H1 (cell line): ENCODE measurements around the gene TAX1BP3. TPM values are rescaled to one million over a fixed set of nuclear protein-coding genes. Genes with fewer than 3 reads are reported as not detected.

Source experiments
- CTCF ChIA-PET: fragments of 300-600 bp; sonication (Branson Sonifier 250); formaldehyde crosslinking; loops from one replicate; lab custom pipeline; 2021; ENCODE audit not compliant: partially characterized antibody; lab: Charles Lee
- POLR2A ChIA-PET: fragments of 300-600 bp; sonication (Branson Sonifier 250); formaldehyde crosslinking; loops from one replicate; lab custom pipeline; 2021; ENCODE audit warnings: inconsistent platforms; ENCODE audit not compliant: partially characterized antibody; lab: Charles Lee
- DNase-seq, 2 experiments: peaks; one replicate each; pipeline versions ENCODE4 v3.0.0 to v3.0.0-alpha.2; 2010 to 2022; ENCODE audit warnings: low spot score in 2 of 2, low read depth in 1 of 2, mixed read lengths in 1 of 2
- FAIRE-seq: peaks from 2 replicates; lab custom pipeline; 2011; peaks lifted over from hg19 to GRCh38; lab: Jason Lieb, UNC
- H2AFZ ChIP-seq: 2 replicates; pipeline ENCODE4 v1.8.1; 2012; ENCODE audit warnings: low read length, inconsistent platforms
- H2AK5ac ChIP-seq: 2 replicates; pipeline ENCODE4 v1.6.1; 2013; ENCODE audit warnings: low read depth, low read length
- H2BK120ac ChIP-seq: replicated peaks from 2 replicates; pipeline ENCODE3; 2013; ENCODE audit warnings: low read depth, low read length, inconsistent platforms
- H2BK12ac ChIP-seq: 2 replicates; pipeline ENCODE4 v1.6.1; 2013; ENCODE audit warnings: low read depth, low read length
- H2BK15ac ChIP-seq: 2 replicates; pipeline ENCODE4 v1.6.1; 2013; ENCODE audit warnings: low read length
- H2BK20ac ChIP-seq: 2 replicates; pipeline ENCODE4 v1.6.1; 2013; ENCODE audit warnings: low read length
- H2BK5ac ChIP-seq: 2 replicates; pipeline ENCODE4 v1.6.1; 2013; ENCODE audit warnings: low read depth, low read length
- H3K14ac ChIP-seq: 2 replicates; pipeline ENCODE4 v1.6.1; 2013; ENCODE audit warnings: inconsistent platforms; ENCODE audit not compliant: insufficient read length
- H3K18ac ChIP-seq: 2 replicates; pipeline ENCODE4 v1.6.1; 2013; ENCODE audit warnings: low read length; ENCODE audit errors: extremely low read depth
- H3K23ac ChIP-seq: 2 replicates; pipeline ENCODE4 v1.6.1; 2013; ENCODE audit warnings: inconsistent platforms; ENCODE audit not compliant: insufficient read length
- H3K23me2 ChIP-seq: 2 replicates; pipeline ENCODE4 v1.6.1; 2013; ENCODE audit warnings: low read depth, low read length
- H3K27ac ChIP-seq: 2 replicates; pipeline ENCODE4 v1.6.1; 2011; ENCODE audit warnings: low read depth, low read length, inconsistent platforms
- H3K27me3 ChIP-seq, 4 experiments: replicated peaks in 1 of 4; 1 replicate in 1 of 4; 2 replicates in 3 of 4; pipeline versions ENCODE4 v1.6.1 to v1.8.1; 2011 to 2013; ENCODE audit warnings: low read length in 3 of 4, mild to moderate bottlenecking in 3 of 4, inconsistent platforms in 2 of 4, mixed read lengths in 2 of 4, moderate library complexity in 1 of 4; ENCODE audit not compliant: control insufficient read depth in 3 of 4, insufficient read depth in 3 of 4; ENCODE audit errors: extremely low read depth in 1 of 4
- H3K36me3 ChIP-seq, 4 experiments: 2 replicates each; pipeline versions ENCODE4 v1.6.1 to v1.8.1; 2011 to 2013; ENCODE audit warnings: mild to moderate bottlenecking in 4 of 4, low read length in 3 of 4, moderate library complexity in 2 of 4, control low read depth in 1 of 4, inconsistent platforms in 1 of 4; ENCODE audit not compliant: insufficient read depth in 4 of 4, control insufficient read depth in 2 of 4
- H3K4ac ChIP-seq: replicated peaks from 2 replicates; pipeline ENCODE3; 2013; ENCODE audit warnings: low read length, low read depth, mixed read lengths, inconsistent platforms; ENCODE audit not compliant: insufficient read length
- H3K4me1 ChIP-seq, 4 experiments: replicated peaks in 1 of 4; 1 replicate in 1 of 4; 2 replicates in 3 of 4; pipeline versions ENCODE4 v1.6.1 to v1.8.1; 2011 to 2013; ENCODE audit warnings: low read length in 3 of 4, inconsistent platforms in 2 of 4, mixed read lengths in 1 of 4; ENCODE audit not compliant: insufficient read depth in 4 of 4, control insufficient read depth in 3 of 4
- H3K4me2 ChIP-seq, 2 experiments: 2 replicates each; pipeline versions ENCODE4 v1.6.1 to v1.8.1; 2011 to 2013; ENCODE audit warnings: low read depth in 2 of 2, low read length in 2 of 2, control low read depth in 1 of 2, inconsistent platforms in 1 of 2, mild to moderate bottlenecking in 1 of 2; ENCODE audit not compliant: insufficient read depth in 1 of 2
- H3K4me3 ChIP-seq, 4 experiments: fragments of 200-600, 300-600 bp in 1 of 4; sonication (generic), shearing (Covaris generic), sonication (Bioruptor Twin) in 1 of 4; 2 replicates each; pipeline versions ENCODE4 v1.5.1 to v1.8.1; 2011 to 2016; ENCODE audit warnings: low read length in 4 of 4, low read depth in 3 of 4, control low read depth in 2 of 4, inconsistent platforms in 2 of 4, mild to moderate bottlenecking in 2 of 4, mixed read lengths in 1 of 4, moderate library complexity in 1 of 4; ENCODE audit not compliant: insufficient read depth in 2 of 4; ENCODE audit errors: extremely low read depth in 1 of 4
- H3K56ac ChIP-seq: replicated peaks from 2 replicates; pipeline ENCODE3; 2013; ENCODE audit warnings: low read depth, mild to moderate bottlenecking, mixed read lengths, low read length, inconsistent platforms; ENCODE audit not compliant: insufficient read length
- H3K79me1 ChIP-seq: 2 replicates; pipeline ENCODE4 v1.6.1; 2013; ENCODE audit warnings: low read depth, low read length, control low read depth
- H3K79me2 ChIP-seq, 2 experiments: 2 replicates each; pipeline versions ENCODE4 v1.6.1 to v1.8.1; 2012 to 2013; ENCODE audit warnings: low read length in 2 of 2, mild to moderate bottlenecking in 2 of 2, inconsistent platforms in 1 of 2; ENCODE audit not compliant: insufficient read depth in 2 of 2, control insufficient read depth in 1 of 2
- H3K9ac ChIP-seq, 4 experiments: replicated peaks in 1 of 4; 1 replicate in 1 of 4; 2 replicates in 3 of 4; pipeline versions ENCODE4 v1.6.1 to v1.8.1; 2011 to 2013; ENCODE audit warnings: low read depth in 3 of 4, low read length in 3 of 4, control low read depth in 2 of 4, mild to moderate bottlenecking in 2 of 4, moderate library complexity in 2 of 4, inconsistent platforms in 1 of 4; ENCODE audit errors: extremely low read depth in 1 of 4
- H3K9me3 ChIP-seq, 2 experiments: 2 replicates each; pipeline versions ENCODE4 v1.6.1 to v1.8.1; 2012 to 2013; ENCODE audit warnings: mild to moderate bottlenecking in 2 of 2, moderate library complexity in 2 of 2, control low read depth in 1 of 2, inconsistent platforms in 1 of 2, low read depth in 1 of 2, low read length in 1 of 2, mixed read lengths in 1 of 2; ENCODE audit not compliant: insufficient read depth in 2 of 2
- H4K20me1 ChIP-seq, 2 experiments: replicated peaks in 1 of 2; 2 replicates each; pipeline versions ENCODE3 to v1.8.1; 2011 to 2013; ENCODE audit warnings: inconsistent platforms in 2 of 2, low read length in 2 of 2, mild to moderate bottlenecking in 1 of 2; ENCODE audit not compliant: insufficient read depth in 2 of 2, control insufficient read depth in 1 of 2
- H4K5ac ChIP-seq: 2 replicates; pipeline ENCODE4 v1.6.1; 2013; ENCODE audit warnings: low read length, low read depth, mixed read lengths, inconsistent platforms; ENCODE audit not compliant: insufficient read length
- H4K8ac ChIP-seq: 2 replicates; pipeline ENCODE4 v1.8.0; 2013; ENCODE audit warnings: mild to moderate bottlenecking, moderate library complexity, low read length, inconsistent platforms; ENCODE audit not compliant: insufficient read depth; ENCODE audit errors: extremely low read depth
- H4K91ac ChIP-seq: replicated peaks from 2 replicates; pipeline ENCODE3; 2013; ENCODE audit warnings: low read length, mixed read lengths, inconsistent platforms; ENCODE audit not compliant: insufficient read length
- BRCA1 ChIP-seq: IDR thresholded peaks from 2 replicates; pipeline ENCODE4 v1.6.1; 2012; ENCODE audit warnings: low read depth, low read length, improper control_type of control experiment
- CEBPB ChIP-seq: IDR thresholded peaks from 2 replicates; pipeline ENCODE4 v1.6.1; 2012; ENCODE audit warnings: low read depth, low read length
- CHD1 ChIP-seq: IDR thresholded peaks from 2 replicates; pipeline ENCODE4 v1.6.1; 2012; ENCODE audit warnings: low read depth, low read length, improper control_type of control experiment
- KDM4A ChIP-seq: IDR thresholded peaks from one replicate; pipeline ENCODE4 v1.7.1; 2012; ENCODE audit warnings: low read depth, mild to moderate bottlenecking, moderate library complexity, low read length, inconsistent platforms; ENCODE audit not compliant: severe bottlenecking
- POU5F1 ChIP-seq: IDR thresholded peaks from 2 replicates; pipeline ENCODE4 v1.6.1; 2011; ENCODE audit warnings: low read depth, mild to moderate bottlenecking, low read length, moderate library complexity
- SIRT6 ChIP-seq: IDR thresholded peaks from one replicate; pipeline ENCODE4 v1.7.1; 2012; ENCODE audit warnings: low read length, inconsistent platforms
- TAF7 ChIP-seq: optimal IDR thresholded peaks from 2 replicates; pipeline ENCODE3; 2011; ENCODE audit warnings: low read depth, mild to moderate bottlenecking, inconsistent platforms, low read length, moderate library complexity, borderline replicate concordance
- WGBS, 2 experiments: shearing (Covaris generic) in 1 of 2; methylation state at CpG; one replicate each; pipeline versions ENCODE4 v1.1.6 to v1.1.7; 2013 to 2015; ENCODE audit warnings: low lambda C conversion rate in 2 of 2, mixed read lengths in 2 of 2, inconsistent platforms in 1 of 2, low coverage in 1 of 2, missing lambda C conversion rate in 1 of 2; ENCODE audit not compliant: insufficient replicate concordance in 2 of 2, insufficient coverage in 1 of 2, insufficient read length in 1 of 2; ENCODE audit errors: extremely low coverage in 1 of 2, missing lambda C conversion rate in 1 of 2; 5-methylcytosine and 5-hydroxymethylcytosine counted together
- polyA plus RNA-seq, 7 experiments: library from polyadenylated mRNA; depleted of rRNA in 3 of 7; stranded (reverse) in 5 of 7; unstranded in 2 of 7; fragments of >200 nt in 5 of 7; fragments of 200-250 nt in 2 of 7; gene quantifications; 1 replicate in 5 of 7; 2 replicates in 1 of 7; 4 replicates in 1 of 7; pipeline versions ENCODE4 v1.2.1 to v1.2.3, GENCODE V29; 2011 to 2013; ENCODE audit warnings: missing spikeins in 2 of 7, mixed read lengths in 2 of 7
- total RNA-seq: library from RNA; stranded (reverse); fragmentation: NEBNext Ultra II Directional; extraction: Animal tissue kit (Norgen Biotek cat#: 25700); gene quantifications from 2 replicates; pipeline ENCODE4 v1.2.1, GENCODE V29; 2021

TAX1BP3 gene
- total and polyA plus RNA-seq, 2 of the 8 experiments (the other 6 are each of a cell fraction or from before 2014, with no cell fraction given) = 65.3 to 81.8 TPM

GRCh38 chr17:3699951-3700350 is 31.6 kb upstream of the TAX1BP3 start:
- no peak overlapping the region for H3K23ac ChIP-seq
- H3K56ac ChIP-seq = no peak overlapping the region
- ChIA-PET CTCF (interaction anchor here (1.3 to 3.0 kb wide), 2 partner anchors 9 to 17 kb away, joined by 5 to 17 read pairs; no protein-coding TSS in a partner anchor), POLR2A (interaction anchor here (0.6 to 0.8 kb wide), 2 partner anchors 9 to 891 kb away, joined by 3 to 4 read pairs; no protein-coding TSS in a partner anchor)
- no peak overlapping the region for H2BK20ac ChIP-seq
- H3K79me2 ChIP-seq = no peaks in the 10 kb centered on the region
- H2AFZ ChIP-seq = no peak overlapping the region
- H2AK5ac ChIP-seq = no peak overlapping the region
- H2BK5ac ChIP-seq = no peak overlapping the region
- H2BK15ac ChIP-seq = no peak overlapping the region
- H3K36me3 ChIP-seq = no peaks in the 10 kb centered on the region; a peak in 1 of 8 replicates
- peaks cover 0 to 8% (median 6%) of the 10 kb centered on the region in 4 experiments; a peak in 5 of 7 replicates for H3K4me1 ChIP-seq
- H3K18ac ChIP-seq = no peak overlapping the region
- peaks cover 0 to 4% of the 10 kb centered on the region in 2 experiments; a peak in 1 of 4 replicates for H3K9me3 ChIP-seq
- TF ChIP-seq SIRT6 = no peak
- no peak for TF ChIP-seq POU5F1
- no peak for TF ChIP-seq KDM4A
- TF ChIP-seq TAF7 = no peak
- TF ChIP-seq CEBPB = no peak
- no peak for TF ChIP-seq CHD1
- TF ChIP-seq BRCA1 = no peak
- no peak overlapping the region for H2BK12ac ChIP-seq
- H3K9ac ChIP-seq = no peak overlapping the region
- no peak overlapping the region for H3K4ac ChIP-seq
- H2BK120ac ChIP-seq = no peak overlapping the region
- no peak overlapping the region for H3K14ac ChIP-seq
- no peak overlapping the region for H3K27ac ChIP-seq
- no peak overlapping the region for H4K8ac ChIP-seq
- H3K23me2 ChIP-seq = peaks cover 8% of the 10 kb centered on the region; the same call in 1 of the 2 replicates
- H4K91ac ChIP-seq = no peak overlapping the region
- 90% methylated on average over 4 of the region's 4 CpGs; no CpG with 5 or more reads in 1 of the 2 experiments for WGBS, 2 experiments
- H3K4me2 ChIP-seq = no peak overlapping the region
- no peak for FAIRE-seq
- no peaks in the 10 kb centered on the region for H3K79me1 ChIP-seq
- no peak for DNase-seq
- H3K27me3 ChIP-seq = peaks cover 0 to 18% (median 11%) of the 10 kb centered on the region in 4 experiments; a peak in 6 of 7 replicates
- no peak overlapping the region for H4K5ac ChIP-seq
- H4K20me1 ChIP-seq = peaks cover 0 to 1% of the 10 kb centered on the region in 2 experiments
- no peak overlapping the region for H3K4me3 ChIP-seq
